ENCODE results near the gene LRRC37B. TPM values are rescaled to one million over a fixed set of nuclear protein-coding genes. Genes with fewer than 3 reads are reported as not detected.
"Not testable (repeated sequence)": the region's sequence is repeated elsewhere in the genome, so short reads cannot be mapped to it uniquely, and the experiment has no call there.

LRRC37B gene
- total RNA-seq, 1 donor from 2014 or later, result 5.9 TPM

- DNase-seq (ENCODE audit: low read depth in 2 of 2), result not testable (repeated sequence)
These were observed 34.2 kb downstream of the LRRC37B start for GRCh38 chr17:32041306-32041875.

DNA sequence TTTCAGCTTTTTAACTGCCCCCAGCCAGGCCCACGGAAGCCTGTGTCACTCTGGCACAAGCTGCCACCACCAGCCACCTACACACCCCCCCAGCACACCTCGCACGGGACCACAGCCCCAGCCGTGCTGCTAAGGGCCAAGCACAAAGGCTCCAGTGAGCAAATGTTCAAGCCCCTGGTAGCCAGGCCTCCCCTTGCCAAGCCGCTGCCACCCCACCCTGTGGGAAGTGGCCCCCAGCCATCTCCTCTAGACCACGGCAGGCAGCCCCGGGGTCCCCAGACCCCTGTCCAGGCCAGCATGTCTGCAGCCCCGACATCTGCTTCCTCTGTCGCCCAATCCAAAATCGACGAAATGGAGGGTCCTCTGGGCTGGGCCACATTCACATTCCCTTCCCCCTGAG is 35.1 kb downstream of the LRRC37B start:
- not testable (repeated sequence) for DNase-seq (ENCODE audit: low read depth in 2 of 2)

DNA sequence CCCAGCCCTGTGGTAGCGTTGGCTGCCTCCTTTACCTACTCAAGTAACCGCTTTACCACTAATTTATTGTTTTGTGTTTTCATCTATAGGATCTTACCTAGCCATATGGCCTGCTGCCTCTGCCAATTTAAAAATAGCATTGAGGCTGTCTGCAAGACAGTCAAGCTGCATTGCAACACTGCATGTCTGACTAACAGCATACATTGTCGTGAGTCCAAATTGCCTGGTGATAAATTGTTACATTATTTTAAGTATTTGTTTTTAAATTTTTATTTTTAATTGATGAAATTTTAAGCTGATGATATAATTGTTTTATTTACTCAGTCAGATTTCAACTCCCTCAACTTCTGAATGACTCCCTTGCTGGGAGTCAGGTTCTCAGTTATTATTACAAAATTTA is 38.4 kb downstream of the LRRC37B start:
- DNase-seq (ENCODE audit: low read depth in 2 of 2), result not testable (repeated sequence)

GRCh38 chr17:32047663-32048062 is 40.5 kb downstream of the LRRC37B start:
- not testable (repeated sequence) for DNase-seq (ENCODE audit: low read depth in 2 of 2)

- DNase-seq (ENCODE audit: low read depth in 2 of 2), result not testable (repeated sequence)
These were observed 47.8 kb downstream of the LRRC37B start for GRCh38 chr17:32054985-32055384.

DNA sequence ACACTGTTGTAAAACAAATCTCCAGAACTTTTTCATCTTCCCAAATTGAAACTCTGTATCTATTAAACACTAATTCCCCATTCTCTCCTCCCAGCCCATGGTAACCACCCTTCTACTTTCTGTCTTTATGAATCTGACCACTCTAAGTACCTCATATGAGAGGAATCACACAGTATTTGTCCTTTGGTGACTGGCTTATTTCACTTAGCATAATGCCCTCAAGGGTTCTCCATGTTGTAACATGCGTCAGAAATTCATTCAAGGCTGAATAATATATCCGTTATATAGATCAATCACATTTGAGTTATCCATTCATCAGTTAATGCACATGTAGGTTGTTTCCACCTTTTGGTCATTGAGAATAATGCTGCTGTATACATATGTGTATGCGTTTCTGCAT is 48.2 kb downstream of the LRRC37B start:
- not testable (repeated sequence) for DNase-seq (ENCODE audit: low read depth in 2 of 2)

DNA sequence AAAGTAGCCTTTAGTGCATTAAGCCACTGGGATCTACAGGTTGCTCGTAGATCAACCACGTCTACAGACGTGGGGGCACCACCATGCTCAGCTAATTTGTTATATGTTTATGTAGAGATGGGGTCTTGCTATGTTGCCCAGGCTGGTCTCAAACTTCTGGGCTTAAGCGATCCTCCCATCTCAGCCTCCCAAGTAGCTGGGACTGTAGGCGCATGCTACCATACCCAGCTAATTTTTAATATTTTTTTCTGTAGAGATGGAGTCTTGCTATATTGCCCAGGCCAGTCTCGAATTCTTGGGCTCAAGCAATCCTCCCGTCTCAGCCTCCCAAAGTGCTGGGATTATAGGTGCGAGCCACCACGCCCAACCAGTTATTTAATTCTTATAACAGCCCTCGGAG is 49.3 kb downstream of the LRRC37B start:
- DNase-seq (ENCODE audit: low read depth in 2 of 2), result not testable (repeated sequence)

DNA sequence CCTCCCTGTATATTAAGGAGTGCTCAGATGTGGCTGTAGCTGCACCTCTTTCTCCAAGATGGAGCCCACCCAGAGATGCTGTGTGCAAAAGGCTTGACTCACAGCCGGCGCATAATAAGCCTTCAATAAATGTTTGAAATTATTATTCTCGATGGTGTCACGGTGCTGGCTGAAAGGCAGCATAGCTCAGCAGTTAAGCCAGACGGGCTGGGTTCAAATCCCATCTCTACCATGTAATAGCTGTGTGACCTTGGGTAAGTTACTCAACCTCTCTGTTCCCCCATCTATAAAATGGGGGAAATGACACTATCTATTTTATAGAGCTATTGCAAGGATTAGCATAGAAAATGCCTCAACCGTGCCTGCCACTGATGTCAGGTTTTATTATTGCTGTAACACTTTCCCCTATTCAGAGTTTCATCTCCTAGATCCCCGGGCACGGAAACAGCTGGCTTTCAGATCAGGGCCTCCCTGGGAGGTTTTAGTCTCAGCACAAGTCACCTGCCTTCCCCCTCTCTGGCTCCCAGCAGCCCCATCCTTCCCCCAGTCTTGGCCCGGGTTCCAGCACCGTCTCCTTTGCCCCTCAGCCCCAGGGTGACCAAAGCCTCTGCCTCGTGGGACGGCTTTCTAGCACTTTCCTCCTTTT is 50.4 kb downstream of the LRRC37B start:
- not testable (repeated sequence) for DNase-seq (ENCODE audit: low read depth in 2 of 2)

GRCh38 chr17:32060695-32061094 is 53.5 kb downstream of the LRRC37B start:
- not testable (repeated sequence) for DNase-seq (ENCODE audit: low read depth in 2 of 2)

GRCh38 chr17:32061840-32062239 is 54.7 kb downstream of the LRRC37B start:
- not testable (repeated sequence) for DNase-seq (ENCODE audit: low read depth in 2 of 2)

GRCh38 chr17:32064091-32064490 is 56.9 kb downstream of the LRRC37B start:
- not testable (repeated sequence) for DNase-seq (ENCODE audit: low read depth in 2 of 2)

DNA sequence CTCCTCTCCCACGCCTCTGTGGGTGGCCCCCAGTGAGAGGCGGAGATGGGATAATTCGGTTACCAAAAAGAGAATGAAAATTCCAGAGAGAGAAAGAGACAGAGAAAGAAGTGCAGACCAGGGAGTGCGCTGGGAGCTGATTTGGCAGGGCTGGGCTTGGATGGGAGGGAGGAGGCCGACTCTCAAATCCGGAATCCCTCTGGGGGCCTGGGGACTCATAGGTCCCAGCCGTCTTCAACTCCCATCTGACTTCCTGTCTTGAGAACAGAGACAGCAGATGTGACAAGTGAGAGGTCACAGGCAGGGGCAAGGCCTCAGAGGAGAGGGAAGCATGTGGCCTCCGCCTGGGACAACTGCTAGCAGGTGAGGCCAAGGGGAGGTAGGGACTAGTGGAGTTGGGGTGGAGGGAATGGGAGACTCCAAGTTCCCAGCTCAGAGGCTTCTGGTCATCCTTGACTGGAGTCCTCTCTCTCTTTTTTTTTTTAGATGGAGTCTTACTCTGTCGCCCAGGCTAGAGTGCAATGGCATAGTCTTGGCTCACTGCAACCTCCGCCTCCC is 59.0 kb downstream of the LRRC37B start:
- DNase-seq (ENCODE audit: low read depth in 2 of 2), result not testable (repeated sequence)

GRCh38 chr17:32066863-32067642 is 59.9 kb downstream of the LRRC37B start:
- not testable (repeated sequence) for DNase-seq (ENCODE audit: low read depth in 2 of 2)

GRCh38 chr17:32069067-32069466 is 61.9 kb downstream of the LRRC37B start:
- DNase-seq (ENCODE audit: low read depth in 2 of 2), result peak in 1 of 2 donors; percentile 77

- not testable (repeated sequence) for DNase-seq (ENCODE audit: low read depth in 2 of 2)
These were observed 64.8 kb downstream of the LRRC37B start for GRCh38 chr17:32071961-32072360.

GRCh38 chr17:32073131-32073530 is 65.9 kb downstream of the LRRC37B start:
- not testable (repeated sequence) for DNase-seq (ENCODE audit: low read depth in 2 of 2)

GRCh38 chr17:32079753-32080152 is 72.6 kb downstream of the LRRC37B start:
- peak; percentile 32 to 82 for DNase-seq (ENCODE audit: low read depth in 2 of 2)

DNA sequence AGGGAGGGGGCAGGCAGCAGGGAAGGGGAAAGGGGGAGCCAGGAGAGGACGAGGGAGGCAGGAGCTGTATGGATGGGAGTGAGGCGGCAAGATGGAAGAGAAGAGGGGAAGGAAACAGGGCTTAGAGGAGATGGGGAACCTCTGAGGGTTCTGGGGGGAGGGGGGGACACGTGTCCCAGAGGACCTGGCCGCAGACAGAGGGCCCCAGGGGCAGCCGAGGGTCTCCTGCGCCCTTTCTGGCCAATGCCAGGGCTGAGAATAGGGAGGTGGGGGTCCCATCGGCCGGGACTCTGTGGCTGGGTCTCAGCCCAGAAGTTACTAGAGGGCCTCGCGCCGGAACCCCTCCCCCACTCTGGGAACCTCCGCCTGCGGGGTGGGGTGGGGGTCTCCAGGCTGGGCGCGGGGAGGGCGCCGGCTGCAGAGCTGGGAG is 76.4 kb downstream of the LRRC37B start:
- DNase-seq (ENCODE audit: low read depth in 2 of 2), result not testable (repeated sequence)

DNA sequence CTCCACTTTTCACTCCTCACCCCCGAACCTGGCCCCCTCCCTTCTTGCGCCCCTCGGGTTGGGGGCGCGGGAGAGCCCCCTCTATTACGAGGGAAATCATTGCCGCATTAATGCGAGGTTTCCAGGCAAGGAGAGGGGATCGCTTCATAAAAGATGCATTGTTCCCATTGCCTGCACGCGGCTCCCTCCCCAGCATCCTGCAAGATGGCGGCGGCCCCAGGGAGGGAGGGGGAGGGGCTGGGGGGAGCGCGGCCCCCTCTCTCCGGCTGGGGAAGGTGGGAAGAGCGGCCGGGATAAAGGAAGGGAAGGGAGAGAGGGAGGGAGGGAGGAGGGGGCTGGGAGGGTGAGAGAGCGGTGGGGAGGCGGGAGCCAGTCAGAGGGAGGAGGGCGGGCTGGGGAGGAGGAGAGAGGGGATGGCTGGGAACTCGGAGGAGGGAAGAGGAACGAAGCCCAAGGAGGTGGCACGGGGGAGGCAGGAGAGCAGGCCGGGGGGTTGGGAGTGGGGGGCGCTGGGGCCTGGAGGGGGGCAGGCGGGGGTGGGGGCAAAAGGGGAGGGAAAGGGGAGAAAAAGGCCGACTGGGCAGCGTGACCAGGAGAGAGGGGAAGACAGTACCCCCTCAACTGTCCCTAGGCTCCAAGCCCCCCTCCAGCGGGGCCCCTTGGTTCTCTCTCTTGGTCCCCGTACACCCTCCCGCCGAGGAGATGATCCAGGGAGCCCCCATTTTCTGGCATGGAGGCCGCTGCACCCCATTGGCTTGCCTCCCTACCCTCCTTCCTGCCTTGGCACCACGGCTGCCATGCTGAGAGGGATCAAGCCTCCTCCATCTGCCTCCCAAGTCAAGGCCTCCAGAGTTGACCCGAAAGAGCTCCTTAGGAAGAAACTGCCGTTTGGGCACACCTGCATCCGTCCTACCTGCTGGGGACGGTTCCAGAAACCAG is 77.1 kb downstream of the LRRC37B start:
- peak in 1 of 2 donors; percentile 37 for DNase-seq (ENCODE audit: low read depth in 2 of 2)

- not testable (repeated sequence) for DNase-seq (ENCODE audit: low read depth in 2 of 2)
These were observed 78.0 kb downstream of the LRRC37B start for GRCh38 chr17:32084942-32085829.

Measured in dermis microvascular lymphatic vessel endothelial cell (primary cell).